Heart left ventricle (tissue), 16 donors: ENCODE results near the gene NLRP12. TPM values are rescaled to one million over a fixed set of nuclear protein-coding genes. Genes with fewer than 3 reads are reported as not detected.
"Not testable (repeated sequence)": the region's sequence is repeated elsewhere in the genome, so short reads cannot be mapped to it uniquely, and the experiment has no call there.

Experiments
- ATAC-seq, 4 donors: fragments of 200-7000 bp; cut with Tn5 transposase; one replicate each; pipeline ENCODE4 v1.9.1; 2020 to 2022; ENCODE audit warnings: moderate library complexity in 4 of 4, mild to moderate bottlenecking in 3 of 4, moderate number of reproducible peaks in 1 of 4
- DNase-seq, 5 donors: peaks; one replicate each; pipeline ENCODE4 v3.0.0-alpha.2; 2020
- H3K27ac ChIP-seq, 12 donors: fragments of 200-600 bp; sonication (generic) in 4 of 12; one replicate each; pipeline versions ENCODE4 v1.5.0 to v1.8.0; 2016 to 2022; ENCODE audit warnings: mild to moderate bottlenecking in 2 of 12
- H3K27me3 ChIP-seq, 9 donors: fragments of 200-600 bp; sonication (generic) in 2 of 9; one replicate each; pipeline versions ENCODE4 v1.5.1 to v1.8.0; 2016 to 2022; ENCODE audit warnings: mild to moderate bottlenecking in 3 of 9
- H3K36me3 ChIP-seq, 9 donors: fragments of 200-600 bp; sonication (generic) in 2 of 9; one replicate each; pipeline versions ENCODE4 v1.5.0 to v1.8.0; 2018 to 2022; ENCODE audit warnings: mild to moderate bottlenecking in 2 of 9
- H3K4me1 ChIP-seq, 12 donors: fragments of 200-600 bp; sonication (generic) in 4 of 12; one replicate each; pipeline versions ENCODE4 v1.5.0 to v1.8.0; 2016 to 2022; ENCODE audit warnings: mild to moderate bottlenecking in 3 of 12
- H3K4me3 ChIP-seq, 12 donors: fragments of 200-600 bp; sonication (generic) in 4 of 12; one replicate each; pipeline versions ENCODE4 v1.5.0 to v1.8.0; 2017 to 2022; ENCODE audit warnings: mild to moderate bottlenecking in 9 of 12, moderate library complexity in 4 of 12
- H3K9me3 ChIP-seq, 12 donors: fragments of 200-600 bp; sonication (generic) in 4 of 12; one replicate each; pipeline versions ENCODE4 v1.5.0 to v1.8.0; 2016 to 2022; ENCODE audit warnings: mild to moderate bottlenecking in 1 of 12
- POLR2A ChIP-seq, 2 donors: fragments of 450-650 bp; IDR thresholded peaks; one replicate each; pipeline ENCODE4 v1.6.1; 2017; ENCODE audit warnings: antibody characterized with exemption in 2 of 2, mild to moderate bottlenecking in 2 of 2, moderate library complexity in 2 of 2
- WGBS, 4 donors: extraction: QIAGEN DNeasy Blood & Tissue Kit in 2 of 4; methylation state at CpG; one replicate each; pipeline versions ENCODE4 v1.1.5 to v1.1.7; 2013 to 2018; 5-methylcytosine and 5-hydroxymethylcytosine counted together
- intact Hi-C, 10 donors: fragments of 100-400 bp; cut with DNase I; formaldehyde crosslinking; loops; one replicate each; pipeline versions ENCODE4 v1.11.1 to v1.14.2; 2022
- microRNA counts, 2 donors: library from miRNA; unstranded; fragments of <30 nt; microRNA quantifications; one replicate each; lab custom pipeline; 2016
- microRNA-seq, 4 donors: library from miRNA; unstranded; fragments of <30 nt; microRNA quantifications; one replicate each; pipeline versions ENCODE4 to v1.2.0, GENCODE V29; 2017 to 2020
- polyA plus RNA-seq, 2 donors: library from polyadenylated mRNA; stranded (reverse); fragments of 200-250 nt; gene quantifications; one replicate each; pipeline ENCODE4 v1.2.3, GENCODE V29; 2013
- total RNA-seq, 9 donors: library from RNA; depleted of rRNA in 2 of 9; stranded (reverse); fragments of >200 nt in 2 of 9; fragmentation: NEBNext Ultra II Directional in 3 of 9; extraction: Animal tissue kit (Norgen Biotek cat#: 25700) in 3 of 9; gene quantifications; one replicate each; pipeline versions ENCODE4 v1.1.0 to v1.2.4, GENCODE V29; 2016 to 2023
- TF ChIP-seq, protein P1 (sequence below), 12 donors: fragments of 200-600 bp; sonication (generic) in 4 of 12; IDR thresholded peaks; one replicate each; pipeline versions ENCODE4 v1.5.0 to v1.8.0; 2018 to 2022; ENCODE audit warnings: antibody characterized with exemption in 12 of 12, mild to moderate bottlenecking in 5 of 12
- donor health status: ischemic (EF 13 %, LVEDD 7.1; RV severe dilation, severe dysfunction).
- donor health status: healthy with polysubstance abuse.
- donor health status: DM: no; HTN: yes; CAD: no.
- donor health status: DM: no; HTN: no; CAD: no.
- donor health status: ischemic (EF 25% LVEDD 6.9; RV normal size, moderate dysfunction).
- donor health status: ischemic (EF 25% LVEDD 5.7; RV mildly dilated, moderate dysfunction).
- donor health status: healthy.
- donor health status: DM: yes; HTN: yes; CAD: no.
- donor health status: ischemic (EF 35%, LVEDD 5.7; RV mildly dilated, moderate dysfunction).
- donor health status: nonischemic (EF 11% LVEDD 7.7; RV severe dilation, severe dysfunction).
- donor health status: DM: yes; HTN: yes; CAD: no.
- donor health status: PGD.
- donor health status: ischemic (EF 29% LVEDD 5.4; RV normal size, mild dysfunction).
- donor health status: nonischemic (EF 23%, LVEDD 6.1; RV moderate dilation, normal function).

Gene NLRP12
- total and polyA plus RNA-seq, 11 donors = 0.07 to 1.5 (median 0.36) TPM

DNA sequence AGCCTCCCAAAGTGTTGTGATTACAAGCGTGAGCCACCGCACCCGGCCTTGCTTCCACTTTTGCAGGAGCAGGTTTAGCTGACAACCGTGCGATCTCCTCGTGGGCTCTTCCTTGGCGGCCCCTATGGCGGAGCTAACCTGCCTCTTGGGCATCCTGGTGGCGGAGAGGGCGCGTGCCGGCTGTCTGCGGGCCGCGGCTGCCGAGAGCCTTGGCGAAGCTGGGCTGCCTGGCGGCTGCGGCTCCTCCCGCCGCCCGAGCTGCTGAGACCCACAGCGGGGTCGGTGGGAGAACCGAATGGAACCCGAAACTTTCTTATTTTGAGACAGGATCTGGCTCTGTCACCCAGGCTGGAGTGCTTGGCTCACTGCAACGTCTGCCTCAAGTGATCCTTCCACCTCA, 55.7 kb downstream of the NLRP12 start:
- Histone ChIP-seq H3K27ac (peak overlapping the region in 5 of 12 donors; percentile 14 to 78 (median 74)), H3K27me3 (peaks cover 0 to 14% (median 0%) of the 10 kb centered on the region in 9 donors)
- 87 to 94% (median 93%) methylated on average over 27 of the region's 27 CpGs for WGBS, 4 donors

DNA sequence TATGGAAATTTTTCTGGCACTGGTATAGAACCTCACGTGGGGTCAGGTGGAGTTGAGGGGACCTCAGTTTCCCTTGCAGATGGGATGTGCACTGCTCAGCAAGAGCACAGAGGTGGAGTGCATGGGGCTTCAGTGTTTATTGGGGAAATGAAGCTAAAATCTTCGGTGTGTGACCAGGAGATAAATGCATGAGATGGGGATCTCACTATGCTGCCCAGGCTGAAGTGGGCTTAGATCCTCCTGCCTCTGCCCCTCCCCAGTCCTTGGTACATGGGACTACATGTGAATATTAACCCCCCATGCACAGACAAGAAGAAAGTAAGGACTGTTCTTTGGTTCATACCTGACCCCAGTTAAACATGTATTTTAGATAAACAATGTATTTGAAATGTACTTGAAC, 65.1 kb downstream of the NLRP12 start:
- H3K27me3 ChIP-seq, H3K4me1 ChIP-seq, DNase-seq, H3K36me3 ChIP-seq, intact Hi-C loops, H3K27ac ChIP-seq, H3K4me3 ChIP-seq, ATAC-seq, H3K9me3 ChIP-seq: not testable (repeated sequence)
- 76 to 88% (median 85%) methylated on average over 2 of the region's 2 CpGs for WGBS, 4 donors

More for the DNA sequence above, 55.7 kb downstream of the NLRP12 start:
- Histone ChIP-seq H3K4me1 (no peaks in the 10 kb centered on the region), H3K9me3 (no peaks in the 10 kb centered on the region), H3K36me3 (no peaks in the 10 kb centered on the region), H3K4me3 (no peak overlapping the region)
- DNase-seq (no peak), ATAC-seq (no peak)
- intact Hi-C loops = no loop called here
- TF ChIP-seq, protein P1, sequence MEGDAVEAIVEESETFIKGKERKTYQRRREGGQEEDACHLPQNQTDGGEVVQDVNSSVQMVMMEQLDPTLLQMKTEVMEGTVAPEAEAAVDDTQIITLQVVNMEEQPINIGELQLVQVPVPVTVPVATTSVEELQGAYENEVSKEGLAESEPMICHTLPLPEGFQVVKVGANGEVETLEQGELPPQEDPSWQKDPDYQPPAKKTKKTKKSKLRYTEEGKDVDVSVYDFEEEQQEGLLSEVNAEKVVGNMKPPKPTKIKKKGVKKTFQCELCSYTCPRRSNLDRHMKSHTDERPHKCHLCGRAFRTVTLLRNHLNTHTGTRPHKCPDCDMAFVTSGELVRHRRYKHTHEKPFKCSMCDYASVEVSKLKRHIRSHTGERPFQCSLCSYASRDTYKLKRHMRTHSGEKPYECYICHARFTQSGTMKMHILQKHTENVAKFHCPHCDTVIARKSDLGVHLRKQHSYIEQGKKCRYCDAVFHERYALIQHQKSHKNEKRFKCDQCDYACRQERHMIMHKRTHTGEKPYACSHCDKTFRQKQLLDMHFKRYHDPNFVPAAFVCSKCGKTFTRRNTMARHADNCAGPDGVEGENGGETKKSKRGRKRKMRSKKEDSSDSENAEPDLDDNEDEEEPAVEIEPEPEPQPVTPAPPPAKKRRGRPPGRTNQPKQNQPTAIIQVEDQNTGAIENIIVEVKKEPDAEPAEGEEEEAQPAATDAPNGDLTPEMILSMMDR (IDR thresholded peaks at IDR 0.05) = no peak
- no peak for TF ChIP-seq POLR2A (IDR thresholded peaks at IDR 0.05)

MicroRNAs within 50 kb of the gene (microRNA counts, 767-probe panel; counts per million panel counts)
- microRNA hsa-miR-371a-3p (lab: Ali Mortazavi, UCI) (1,940 to 2,237 counts per million in 2 donors), microRNA hsa-miR-371a-5p (lab: Ali Mortazavi, UCI) (0 to 71.6 counts per million in 2 donors), microRNA hsa-miR-371b-3p (lab: Ali Mortazavi, UCI) (0 to 71.6 counts per million in 2 donors), microRNA hsa-miR-371b-5p (lab: Ali Mortazavi, UCI) (0 to 71.6 counts per million in 2 donors), microRNA hsa-miR-372 (lab: Ali Mortazavi, UCI) (0 to 71.6 counts per million in 2 donors), microRNA hsa-miR-373-3p (lab: Ali Mortazavi, UCI) (0 to 71.6 counts per million in 2 donors), microRNA hsa-miR-516a-3p (lab: Ali Mortazavi, UCI) (1,924 to 2,187 counts per million in 2 donors), microRNA hsa-miR-516a-5p (lab: Ali Mortazavi, UCI) (0 to 71.6 counts per million in 2 donors), microRNA hsa-miR-522-3p (lab: Ali Mortazavi, UCI) (0 to 71.6 counts per million in 2 donors)

Small RNA genes lying within 50 kb of the gene (microRNA-seq; reads per million reads assigned to microRNA genes)
- gene MIR1283-2 (0 reads per million in 4 donors), gene MIR371A (0 reads per million in 4 donors), gene MIR372 (0.21 to 5.4 (median 2.0) reads per million in 4 donors), gene MIR373 (0 to 9.3 (median 2.1) reads per million in 4 donors), gene MIR516A1 (0 reads per million in 4 donors), gene MIR516A2 (0 reads per million in 4 donors), gene MIR519A1 (0.41 to 3.6 (median 0.93) reads per million in 4 donors), gene MIR521-1 (0 reads per million in 4 donors), gene MIR522 (0 to 14.4 (median 1.6) reads per million in 4 donors), gene MIR527 (0 to 0.06 (median 0) reads per million in 4 donors)

Other genes starting within 250 kb of the NLRP12 start
- gene DPRX, start 192.3 kb downstream of the NLRP12 start, total RNA-seq = not detected
- under 1 TPM in 1 of 2 donors, not detected in 1; 0.14 TPM for gene DPRX, start 192.3 kb downstream of the NLRP12 start, polyA plus RNA-seq
- gene MYADM, start 43.6 kb upstream of the NLRP12 start, total RNA-seq = 100 to 1,000 TPM in 8 of 9 donors, 10 to 100 TPM in 1; 99.0 to 201 (median 166) TPM
- gene MYADM, start 43.6 kb upstream of the NLRP12 start, polyA plus RNA-seq = 100 to 1,000 TPM in 1 of 2 donors, 10 to 100 TPM in 1; 75.9 to 158 TPM
- gene PRKCG, start 57.9 kb upstream of the NLRP12 start, total RNA-seq = under 1 TPM in 1 of 9 donors, not detected in 8; 0.09 TPM
- gene PRKCG, start 57.9 kb upstream of the NLRP12 start, polyA plus RNA-seq = not detected
- not detected for gene CACNG7, start 85.0 kb upstream of the NLRP12 start, total RNA-seq
- not detected for gene CACNG7, start 85.0 kb upstream of the NLRP12 start, polyA plus RNA-seq
- under 1 TPM in 5 of 9 donors, not detected in 4; 0.02 to 0.22 (median 0.10) TPM for gene CACNG8, start 138.6 kb upstream of the NLRP12 start, total RNA-seq
- under 1 TPM; 0.06 to 0.15 TPM for gene CACNG8, start 138.6 kb upstream of the NLRP12 start, polyA plus RNA-seq
- not detected for gene CACNG6, start 167.3 kb upstream of the NLRP12 start, total RNA-seq
- gene CACNG6, start 167.3 kb upstream of the NLRP12 start, polyA plus RNA-seq = not detected
- gene VSTM1, start 239.6 kb upstream of the NLRP12 start, total RNA-seq = 1 to 10 TPM in 1 of 9 donors, under 1 TPM in 2, not detected in 6; 0.49 to 1.3 (median 0.86) TPM
- gene VSTM1, start 239.6 kb upstream of the NLRP12 start, polyA plus RNA-seq = not detected